ENCODE results near the gene ARHGAP8. TPM values are rescaled to one million over a fixed set of nuclear protein-coding genes. Genes with fewer than 3 reads are reported as not detected.

The ARHGAP8 gene
- total RNA-seq, 2 donors from 2014 or later, result 12.2 to 15.2 TPM

DNA sequence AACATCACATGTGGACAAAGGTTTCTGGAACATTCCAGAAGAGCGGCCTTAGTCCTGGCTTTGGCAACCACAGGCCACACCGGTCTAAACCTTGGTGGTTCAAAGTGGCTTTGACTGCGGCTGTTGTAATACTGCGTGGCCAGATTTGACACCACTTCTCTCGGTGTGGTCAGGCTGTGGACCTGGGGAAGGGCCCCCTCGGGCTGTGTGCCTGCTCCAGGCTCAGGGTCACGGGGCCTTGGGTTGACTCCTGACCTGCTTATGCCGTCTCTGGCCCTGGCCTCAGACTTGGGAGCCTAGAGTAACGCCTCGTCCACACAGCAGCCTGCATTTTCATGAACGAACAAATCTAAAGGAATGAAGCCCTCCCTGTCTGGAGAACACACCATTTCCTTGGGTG lies 139.4 kb downstream of the ARHGAP8 start:
- 78 to 83% methylated on average over 4 to 11 of the region's 11 CpGs for WGBS, 2 donors
- intact Hi-C loops (cut with DNase I), result no loop called here

DNA sequence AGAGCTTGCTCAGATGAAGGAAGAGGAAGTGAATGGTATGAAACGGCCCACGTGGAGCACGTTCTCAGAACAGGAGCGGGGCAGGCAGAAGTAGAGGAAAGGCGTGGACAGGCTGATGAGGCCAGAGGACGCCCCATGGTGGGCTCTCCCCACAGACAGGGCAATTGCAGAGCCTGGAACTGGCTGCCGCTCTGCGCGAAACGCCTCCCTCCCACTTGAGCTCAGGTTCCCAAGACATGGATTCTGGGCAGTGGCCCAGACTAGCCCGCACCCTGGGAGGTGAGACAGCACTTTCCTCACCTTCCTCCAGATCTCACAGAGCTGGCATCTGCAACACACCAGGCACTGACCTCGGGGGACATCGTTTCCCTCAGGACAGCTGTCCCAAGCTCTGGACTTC lies 139.9 kb downstream of the ARHGAP8 start:
- Histone ChIP-seq H3K4me1 (no peaks in the 10 kb centered on the region), H3K9me3 (no peaks in the 10 kb centered on the region), H3K27me3 (no peaks in the 10 kb centered on the region), H3K36me3 (replicated peaks in 1 of 2; ENCODE audit: insufficient read depth in 1 of 2, low read depth in 2 of 2) (no peaks in the 10 kb centered on the region), H3K27ac (no peak overlapping the region), H3K4me3 (no peak overlapping the region)
- 65 to 74% methylated on average over 9 to 13 of the region's 13 CpGs for WGBS, 2 donors
- no peak for DNase-seq
- ATAC-seq, result no peak
- no peak for TF ChIP-seq POLR2A (IDR thresholded peaks at IDR 0.05)
- TF ChIP-seq, protein P1, sequence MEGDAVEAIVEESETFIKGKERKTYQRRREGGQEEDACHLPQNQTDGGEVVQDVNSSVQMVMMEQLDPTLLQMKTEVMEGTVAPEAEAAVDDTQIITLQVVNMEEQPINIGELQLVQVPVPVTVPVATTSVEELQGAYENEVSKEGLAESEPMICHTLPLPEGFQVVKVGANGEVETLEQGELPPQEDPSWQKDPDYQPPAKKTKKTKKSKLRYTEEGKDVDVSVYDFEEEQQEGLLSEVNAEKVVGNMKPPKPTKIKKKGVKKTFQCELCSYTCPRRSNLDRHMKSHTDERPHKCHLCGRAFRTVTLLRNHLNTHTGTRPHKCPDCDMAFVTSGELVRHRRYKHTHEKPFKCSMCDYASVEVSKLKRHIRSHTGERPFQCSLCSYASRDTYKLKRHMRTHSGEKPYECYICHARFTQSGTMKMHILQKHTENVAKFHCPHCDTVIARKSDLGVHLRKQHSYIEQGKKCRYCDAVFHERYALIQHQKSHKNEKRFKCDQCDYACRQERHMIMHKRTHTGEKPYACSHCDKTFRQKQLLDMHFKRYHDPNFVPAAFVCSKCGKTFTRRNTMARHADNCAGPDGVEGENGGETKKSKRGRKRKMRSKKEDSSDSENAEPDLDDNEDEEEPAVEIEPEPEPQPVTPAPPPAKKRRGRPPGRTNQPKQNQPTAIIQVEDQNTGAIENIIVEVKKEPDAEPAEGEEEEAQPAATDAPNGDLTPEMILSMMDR (IDR thresholded peaks at IDR 0.05), result no peak
- intact Hi-C loops (cut with DNase I), result no loop called here

More for the DNA sequence above, 139.4 kb downstream of the ARHGAP8 start:
- Histone ChIP-seq H3K4me3 (no peak overlapping the region), H3K4me1 (no peaks in the 10 kb centered on the region), H3K9me3 (no peaks in the 10 kb centered on the region), H3K27me3 (no peaks in the 10 kb centered on the region), H3K27ac (no peak overlapping the region), H3K36me3 (replicated peaks in 1 of 2; ENCODE audit: insufficient read depth in 1 of 2, low read depth in 2 of 2) (no peaks in the 10 kb centered on the region)
- no peak for TF ChIP-seq POLR2A (IDR thresholded peaks at IDR 0.05)
- TF ChIP-seq, protein P1 (IDR thresholded peaks at IDR 0.05), result no peak
- no peak for DNase-seq
- no peak for ATAC-seq

DNA sequence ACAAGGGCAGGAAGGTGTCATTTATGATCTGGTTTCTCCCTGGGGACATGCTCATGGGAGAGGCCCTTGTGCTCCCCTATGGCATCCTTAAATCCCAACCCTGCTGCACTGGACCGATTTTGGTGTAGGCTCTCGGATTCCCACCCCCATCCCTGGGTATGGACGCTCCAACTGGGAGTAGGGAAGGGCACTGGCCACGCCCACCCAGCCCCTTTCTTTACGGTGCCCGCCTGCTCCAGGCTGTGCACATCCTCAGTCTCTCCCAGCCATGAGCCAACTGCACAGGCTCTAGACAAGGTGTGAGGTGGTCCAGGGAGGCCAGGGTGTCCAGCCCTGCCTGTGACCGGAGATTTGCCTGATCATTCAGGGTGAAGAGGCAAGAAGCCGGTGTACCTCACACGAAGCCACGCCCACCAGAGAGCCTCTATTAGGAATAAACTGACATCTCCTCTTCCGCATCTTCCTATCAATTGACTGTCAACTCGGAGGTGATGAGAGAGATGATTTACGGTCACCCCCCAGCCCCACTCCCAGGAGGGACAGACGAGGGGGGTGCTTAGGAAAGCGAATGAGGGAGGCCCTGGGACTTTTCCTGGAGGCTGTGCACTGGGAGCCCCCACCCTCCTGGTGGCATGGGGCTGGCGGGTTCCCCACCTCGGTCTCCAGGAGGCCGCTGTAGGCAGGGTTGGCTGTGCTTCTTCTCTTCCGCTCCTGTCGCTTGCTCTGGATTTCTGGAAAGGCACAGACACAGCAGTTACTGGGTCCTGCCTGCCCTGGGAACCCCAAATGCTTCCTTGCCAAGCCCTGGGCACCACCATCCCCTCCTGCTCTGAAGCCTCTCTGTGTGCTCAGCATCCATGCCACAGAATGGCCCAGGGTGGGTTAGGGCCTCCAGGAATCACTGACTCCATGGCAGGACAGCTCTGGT lies 140.7 kb downstream of the ARHGAP8 start:
- no peaks in the 10 kb centered on the region for H3K36me3 ChIP-seq (replicated peaks in 1 of 2; ENCODE audit: insufficient read depth in 1 of 2, low read depth in 2 of 2)
- 67 to 74% methylated on average over 15 to 20 of the region's 20 CpGs for WGBS, 2 donors
- H3K4me3 ChIP-seq, result no peak overlapping the region
- H3K27me3 ChIP-seq, result no peaks in the 10 kb centered on the region
- no peaks in the 10 kb centered on the region for H3K9me3 ChIP-seq
- no peak overlapping the region for H3K27ac ChIP-seq
- DNase-seq (no peak), ATAC-seq (no peak)
- intact Hi-C loops (cut with DNase I), result no loop called here
- TF ChIP-seq, protein P1 (IDR thresholded peaks at IDR 0.05), result no peak
- TF ChIP-seq POLR2A (IDR thresholded peaks at IDR 0.05), result no peak
- no peaks in the 10 kb centered on the region for H3K4me1 ChIP-seq

DNA sequence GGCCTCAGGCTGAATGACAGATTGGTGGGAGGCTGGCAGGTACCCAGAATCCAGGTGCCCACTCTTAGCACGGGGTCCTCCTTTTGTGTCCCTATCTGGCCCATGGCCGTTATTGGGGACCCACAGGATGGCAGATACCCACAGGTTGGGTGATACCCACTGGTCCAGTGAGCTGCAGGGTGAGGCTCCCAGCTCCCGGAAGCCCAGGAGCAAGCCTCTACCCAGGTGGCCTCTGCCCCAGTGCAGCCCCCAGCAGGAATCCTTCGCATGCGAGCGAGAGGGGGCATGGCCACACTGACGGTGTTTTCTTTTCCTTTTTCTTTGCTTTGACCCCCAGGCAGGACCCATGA lies 141.3 kb downstream of the ARHGAP8 start:
- intact Hi-C loops (cut with DNase I), result no loop called here
- Histone ChIP-seq H3K27me3 (no peaks in the 10 kb centered on the region), H3K9me3 (no peaks in the 10 kb centered on the region), H3K36me3 (replicated peaks in 1 of 2; ENCODE audit: insufficient read depth in 1 of 2, low read depth in 2 of 2) (no peaks in the 10 kb centered on the region), H3K4me1 (no peaks in the 10 kb centered on the region), H3K27ac (no peak overlapping the region), H3K4me3 (no peak overlapping the region)
- no peak for DNase-seq
- TF ChIP-seq POLR2A (IDR thresholded peaks at IDR 0.05), result no peak
- TF ChIP-seq, protein P1 (IDR thresholded peaks at IDR 0.05), result no peak
- 36 to 58% methylated on average over 2 to 6 of the region's 7 CpGs for WGBS, 2 donors
- no peak for ATAC-seq

GRCh38 chr22:44894321-44894720 lies 141.9 kb downstream of the ARHGAP8 start:
- H3K4me1 ChIP-seq, result no peaks in the 10 kb centered on the region
- H3K4me3 ChIP-seq, result no peak overlapping the region
- H3K27ac ChIP-seq, result no peak overlapping the region
- no peaks in the 10 kb centered on the region for H3K36me3 ChIP-seq (replicated peaks in 1 of 2; ENCODE audit: insufficient read depth in 1 of 2, low read depth in 2 of 2)
- DNase-seq, result no peak
- TF ChIP-seq, protein P1 (IDR thresholded peaks at IDR 0.05), result no peak
- no peaks in the 10 kb centered on the region for H3K27me3 ChIP-seq
- 67 to 80% methylated on average over 8 to 12 of the region's 12 CpGs for WGBS, 2 donors
- H3K9me3 ChIP-seq, result no peaks in the 10 kb centered on the region
- ATAC-seq, result no peak
- intact Hi-C loops (cut with DNase I), result no loop called here

Data from body of pancreas (tissue), 4 donors.